Gastrocnemius medialis (tissue), 4 donors: ENCODE data around the gene TCF3. TPM values are rescaled to one million over a fixed set of nuclear protein-coding genes. Genes with fewer than 3 reads are reported as not detected.

Experiments used
- ATAC-seq, 2 donors: fragments of 150-250 bp; one replicate each; pipeline ENCODE4 v1.9.1; 2016
- DNase-seq, 2 donors: peaks; one replicate each; pipeline ENCODE4 v3.0.0-alpha.2; 2019
- H3K27ac ChIP-seq, 4 donors: fragments of 200-600 bp; sonication (generic); 1 replicate in 1 of 4; 2 replicates in 3 of 4; pipeline ENCODE4 v1.5.1; 2016 to 2018; ENCODE audit warnings: mild to moderate bottlenecking in 2 of 4, moderate library complexity in 1 of 4
- H3K27me3 ChIP-seq, 3 donors: fragments of 200-600 bp; sonication (generic) in 2 of 3; 1 replicate in 1 of 3; 2 replicates in 2 of 3; pipeline versions ENCODE4 v1.5.1 to v1.6.0; 2016 to 2019; ENCODE audit warnings: mild to moderate bottlenecking in 1 of 3, moderate library complexity in 1 of 3
- H3K36me3 ChIP-seq, 2 donors: fragments of 200-600 bp; sonication (generic) in 1 of 2; one replicate each; pipeline ENCODE4 v1.5.1; 2017 to 2018
- H3K4me1 ChIP-seq, 2 donors: fragments of 200-600 bp; sonication (generic) in 1 of 2; one replicate each; pipeline ENCODE4 v1.5.1; 2016 to 2017; ENCODE audit warnings: mild to moderate bottlenecking in 2 of 2
- H3K4me3 ChIP-seq, 4 donors: fragments of 200-600 bp; sonication (generic) in 3 of 4; 1 replicate in 1 of 4; 2 replicates in 3 of 4; pipeline ENCODE4 v1.5.1; 2016 to 2019; ENCODE audit warnings: mild to moderate bottlenecking in 2 of 4
- H3K9me3 ChIP-seq, 3 donors: fragments of 200-600 bp; sonication (generic) in 2 of 3; 1 replicate in 1 of 3; 2 replicates in 2 of 3; pipeline ENCODE4 v1.5.1; 2016 to 2019
- POLR2A ChIP-seq, 2 donors: fragments of 450-650 bp; IDR thresholded peaks; one replicate each; pipeline ENCODE4 v1.6.1; 2017; ENCODE audit warnings: antibody characterized with exemption in 2 of 2, mild to moderate bottlenecking in 2 of 2, moderate library complexity in 2 of 2
- in situ Hi-C, 4 donors: fragments of 200-750 bp; cut with MboI; loops; one replicate each; pipeline versions ENCODE4 v1.15.0 to v1.8.0; 2017; ENCODE audit warnings: low sequenced_read_pairs in 4 of 4
- intact Hi-C: fragments of 100-400 bp; cut with DNase I; formaldehyde crosslinking; loops from one replicate; pipeline ENCODE4 v1.15.1; 2023; ENCODE audit warnings: low total_unique reads
- total RNA-seq, 4 donors: library from RNA; depleted of rRNA; stranded (reverse); fragments of >200 nt; gene quantifications; one replicate each; pipeline versions ENCODE4 v1.1.0 to v1.2.3, GENCODE V29; 2016
- TF ChIP-seq, protein P1 (sequence below), 5 experiments: fragments of 450-650 bp in 3 of 5; fragments of 200-600 bp in 2 of 5; sonication (generic) in 2 of 5; IDR thresholded peaks in 4 of 5; conservative IDR thresholded peaks in 1 of 5; 1 replicate in 4 of 5; 2 replicates in 1 of 5; pipeline ENCODE4 v1.5.1; 2016 to 2019; ENCODE audit warnings: antibody characterized with exemption in 5 of 5, mild to moderate bottlenecking in 3 of 5, moderate library complexity in 3 of 5

Gene TCF3
- total RNA-seq, 4 donors from 2014 or later = 22.0 to 58.6 (median 42.5) TPM

DNA sequence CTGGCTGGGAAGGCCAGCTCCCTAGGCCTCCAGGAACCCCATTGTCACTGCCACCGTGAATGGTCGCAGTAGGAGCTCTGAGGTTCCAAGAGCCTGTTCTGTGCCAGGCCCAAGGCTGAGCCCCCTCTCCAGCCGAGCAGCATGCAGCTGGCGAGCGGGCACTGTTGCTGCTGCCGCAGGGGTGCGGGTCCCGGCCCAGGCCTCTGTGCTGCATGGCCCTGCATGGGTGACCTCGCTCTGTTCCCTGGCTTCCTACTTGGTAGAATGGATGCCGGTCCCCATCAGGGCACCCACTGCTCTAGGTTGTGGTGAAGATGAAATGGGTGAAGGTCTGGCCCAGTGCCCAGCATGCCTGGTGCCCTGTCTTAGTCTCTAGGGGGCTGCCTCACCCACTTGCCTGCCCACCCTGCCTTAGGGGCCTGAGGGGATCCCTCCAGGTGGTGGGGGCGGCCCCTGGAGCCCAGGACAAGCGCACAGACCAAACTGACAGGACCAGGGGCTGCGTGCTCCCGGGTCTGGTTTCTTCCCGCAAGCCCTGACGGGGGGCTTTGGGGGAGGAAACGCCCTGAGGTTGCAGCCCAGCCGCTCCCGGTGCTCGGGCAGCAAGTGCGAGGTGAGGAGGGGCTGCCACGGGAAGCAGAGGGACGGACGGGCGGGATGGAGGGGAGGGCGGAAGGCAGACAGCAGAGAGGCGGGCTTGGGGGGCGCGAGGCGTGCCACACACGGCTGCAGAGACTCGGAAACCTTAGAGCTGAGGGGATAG lies 38.4 kb downstream of the TCF3 start:
- no peak for DNase-seq
- H3K27ac ChIP-seq = no peak overlapping the region
- intact Hi-C loops (no loop called here), in situ Hi-C loops (no loop called here)
- no peak overlapping the region for H3K4me3 ChIP-seq
- ATAC-seq = no peak
- TF ChIP-seq, protein P1, sequence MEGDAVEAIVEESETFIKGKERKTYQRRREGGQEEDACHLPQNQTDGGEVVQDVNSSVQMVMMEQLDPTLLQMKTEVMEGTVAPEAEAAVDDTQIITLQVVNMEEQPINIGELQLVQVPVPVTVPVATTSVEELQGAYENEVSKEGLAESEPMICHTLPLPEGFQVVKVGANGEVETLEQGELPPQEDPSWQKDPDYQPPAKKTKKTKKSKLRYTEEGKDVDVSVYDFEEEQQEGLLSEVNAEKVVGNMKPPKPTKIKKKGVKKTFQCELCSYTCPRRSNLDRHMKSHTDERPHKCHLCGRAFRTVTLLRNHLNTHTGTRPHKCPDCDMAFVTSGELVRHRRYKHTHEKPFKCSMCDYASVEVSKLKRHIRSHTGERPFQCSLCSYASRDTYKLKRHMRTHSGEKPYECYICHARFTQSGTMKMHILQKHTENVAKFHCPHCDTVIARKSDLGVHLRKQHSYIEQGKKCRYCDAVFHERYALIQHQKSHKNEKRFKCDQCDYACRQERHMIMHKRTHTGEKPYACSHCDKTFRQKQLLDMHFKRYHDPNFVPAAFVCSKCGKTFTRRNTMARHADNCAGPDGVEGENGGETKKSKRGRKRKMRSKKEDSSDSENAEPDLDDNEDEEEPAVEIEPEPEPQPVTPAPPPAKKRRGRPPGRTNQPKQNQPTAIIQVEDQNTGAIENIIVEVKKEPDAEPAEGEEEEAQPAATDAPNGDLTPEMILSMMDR (IDR thresholded peaks at IDR 0.05 in 4 of 5, conservative IDR thresholded peaks at IDR 0.05 in 1 of 5) = no peak
- TF ChIP-seq POLR2A (IDR thresholded peaks at IDR 0.05) = no peak
- H3K36me3 ChIP-seq = peaks cover 0 to 31% of the 10 kb centered on the region in 2 donors
- H3K27me3 ChIP-seq = no peaks in the 10 kb centered on the region
- no peaks in the 10 kb centered on the region for H3K9me3 ChIP-seq
- H3K4me1 ChIP-seq = no peaks in the 10 kb centered on the region

DNA sequence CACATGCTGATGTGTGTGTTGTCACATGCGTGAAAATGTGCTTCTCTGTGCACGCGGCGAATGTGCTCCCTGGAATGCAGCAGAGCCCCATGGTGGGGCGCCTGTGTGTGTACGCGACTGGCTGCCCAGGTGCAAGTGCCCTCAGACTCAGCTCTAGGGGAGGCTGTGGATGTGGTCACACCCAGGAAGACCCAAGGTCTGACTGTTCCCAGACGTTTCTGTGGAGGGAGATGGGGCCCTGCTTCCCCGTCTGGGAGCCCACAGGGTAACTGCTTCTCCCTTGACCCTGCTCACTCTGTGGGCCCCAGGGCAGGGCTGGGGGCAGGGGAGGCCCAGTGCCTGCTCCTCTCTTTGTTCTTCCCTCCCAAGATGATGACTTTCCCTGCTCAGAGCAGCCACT lies 39.3 kb downstream of the TCF3 start:
- ATAC-seq = no peak
- DNase-seq = no peak
- intact Hi-C loops = no loop called here
- Histone ChIP-seq H3K9me3 (no peaks in the 10 kb centered on the region), H3K4me3 (no peak overlapping the region), H3K27me3 (no peaks in the 10 kb centered on the region), H3K4me1 (no peaks in the 10 kb centered on the region), H3K27ac (no peak overlapping the region), H3K36me3 (peaks cover 0 to 31% of the 10 kb centered on the region in 2 donors)
- in situ Hi-C loops = no loop called here
- no peak for TF ChIP-seq POLR2A (IDR thresholded peaks at IDR 0.05)
- TF ChIP-seq, protein P1 (IDR thresholded peaks at IDR 0.05 in 4 of 5, conservative IDR thresholded peaks at IDR 0.05 in 1 of 5) = no peak

DNA sequence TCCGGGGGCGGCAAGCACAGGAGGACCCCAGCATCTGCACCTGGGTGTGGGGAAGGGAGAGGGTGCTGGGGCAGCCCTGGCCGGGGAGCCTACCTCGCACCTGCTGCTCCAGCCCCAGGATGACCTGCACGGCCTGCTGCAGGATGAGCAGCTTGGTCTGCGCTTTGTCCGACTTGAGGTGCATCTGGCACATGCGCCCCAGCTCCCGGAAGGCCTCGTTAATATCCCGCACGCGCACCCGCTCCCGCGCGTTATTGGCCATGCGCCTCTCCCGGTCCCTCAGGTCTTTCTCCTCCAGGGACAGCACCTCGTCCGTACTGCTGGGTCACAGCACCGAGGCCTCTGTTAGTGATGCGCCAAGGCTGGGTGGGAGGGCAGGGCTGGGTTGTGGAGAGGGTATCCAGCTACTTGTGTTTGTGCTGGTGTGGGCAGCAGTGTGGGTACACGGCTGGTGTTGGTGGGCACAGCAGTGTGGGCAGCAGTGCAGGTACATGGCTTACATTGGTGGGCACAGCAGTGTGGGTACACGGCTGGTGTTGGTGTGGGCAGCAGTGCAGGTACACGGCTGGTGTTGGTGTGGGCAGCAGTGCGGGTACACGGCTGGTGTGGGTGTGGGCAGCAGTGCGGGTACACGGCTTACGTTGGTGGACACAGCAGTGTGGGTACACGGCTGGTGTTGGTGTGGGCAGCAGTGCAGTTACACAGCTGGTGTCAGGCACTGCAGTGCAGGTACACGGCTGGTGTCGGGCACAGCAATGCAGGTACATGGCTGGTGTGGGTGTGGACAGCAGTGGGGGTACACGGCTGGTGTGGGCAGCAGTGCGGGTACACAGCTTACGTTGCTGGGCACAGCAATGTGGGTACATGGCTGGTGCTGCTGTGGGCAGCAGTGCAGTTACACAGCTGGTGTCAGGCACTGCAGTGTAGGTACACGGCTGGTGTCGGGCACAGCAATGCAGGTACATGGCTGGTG lies 40.0 kb downstream of the TCF3 start:
- in situ Hi-C loops = no loop called here

DNA sequence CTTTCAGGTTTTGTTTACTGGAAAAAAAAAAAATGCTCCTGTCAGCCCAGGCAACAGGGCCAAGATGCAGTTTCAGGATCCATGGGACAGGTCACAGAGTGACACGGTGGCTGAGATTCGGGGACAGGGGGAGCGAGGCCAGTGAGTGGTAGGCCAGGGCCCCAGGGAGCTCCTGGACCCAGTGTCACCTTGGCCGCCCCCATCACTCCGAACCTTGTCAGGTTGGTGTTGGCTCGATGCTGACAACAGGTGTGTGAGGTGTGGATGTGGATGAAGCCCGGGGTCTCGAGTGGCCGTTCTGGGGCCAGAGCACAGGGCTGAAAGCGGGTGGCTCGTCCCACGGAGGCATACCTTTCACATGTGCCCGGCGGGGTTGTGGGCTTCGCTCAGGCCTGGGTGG lies 41.1 kb downstream of the TCF3 start:
- DNase-seq (no peak), ATAC-seq (no peak)
- Histone ChIP-seq H3K27me3 (no peaks in the 10 kb centered on the region), H3K9me3 (no peaks in the 10 kb centered on the region), H3K36me3 (peaks cover 0 to 31% of the 10 kb centered on the region in 2 donors), H3K27ac (no peak overlapping the region), H3K4me1 (peaks cover 2 to 5% of the 10 kb centered on the region in 2 donors), H3K4me3 (no peak overlapping the region)
- intact Hi-C loops = no loop called here
- in situ Hi-C loops = no loop called here
- TF ChIP-seq POLR2A (IDR thresholded peaks at IDR 0.05) = no peak
- TF ChIP-seq, protein P1 (IDR thresholded peaks at IDR 0.05 in 4 of 5, conservative IDR thresholded peaks at IDR 0.05 in 1 of 5) = no peak

More for the DNA sequence above, 40.0 kb downstream of the TCF3 start:
- Histone ChIP-seq H3K36me3 (peaks cover 0 to 31% of the 10 kb centered on the region in 2 donors), H3K27ac (no peak overlapping the region), H3K4me3 (no peak overlapping the region), H3K27me3 (no peaks in the 10 kb centered on the region), H3K9me3 (no peaks in the 10 kb centered on the region), H3K4me1 (no peaks in the 10 kb centered on the region)
- no peak for DNase-seq
- no peak for ATAC-seq
- TF ChIP-seq, protein P1 (IDR thresholded peaks at IDR 0.05 in 4 of 5, conservative IDR thresholded peaks at IDR 0.05 in 1 of 5) = no peak
- TF ChIP-seq POLR2A (IDR thresholded peaks at IDR 0.05) = no peak
- intact Hi-C loops = no loop called here
